ENCODE data around the gene NYAP2. TPM values are rescaled to one million over a fixed set of nuclear protein-coding genes. Genes with fewer than 3 reads are reported as not detected.

NYAP2 gene
- not detected in 2 replicates for total RNA-seq

GRCh38 chr2:225399504-225399903 lies at the start of gene NYAP2:
Gene NYAP2 (plus strand): TSS chr2:225399710. CDS start chr2:225408881, 9,171 bp downstream.

